ENCODE data around the gene RABEP2. TPM values are rescaled to one million over a fixed set of nuclear protein-coding genes. Genes with fewer than 3 reads are reported as not detected.
A peak's percentile ranks its signal among the peaks of the same experiment; 100 is the strongest.

Gene RABEP2
- total RNA-seq, 2 donors from 2014 or later: 16.1 to 19.2 TPM

GRCh38 chr16:28924399-28924761 is 658 bp downstream of the RABEP2 start:
- WGBS, 2 experiments (ENCODE audit: insufficient coverage in 1 of 2, insufficient read length in 1 of 2): 31 to 55% methylated on average over 10 to 15 of the region's 15 CpGs

GRCh38 chr16:28923652-28924398 is 1.2 kb downstream of the RABEP2 start:
- no peak for TF ChIP-seq CTCF (conservative IDR thresholded peaks at IDR 0.05)
- Mint-ChIP-seq H3K36me3 (ENCODE audit: low read depth) (peaks cover 16% of the 10 kb centered on the region), H3K4me1 (peaks cover 9% of the 10 kb centered on the region), H3K9me3 (no peaks in the 10 kb centered on the region), H3K27me3 (ENCODE audit: insufficient read depth) (peaks cover 2% of the 10 kb centered on the region), H3K27ac (peak overlapping the region; percentile 88), H3K4me3 (peak overlapping the region; percentile 91)
- no peaks in the 10 kb centered on the region for H3K27me3 ChIP-seq (ENCODE audit: control insufficient read depth, insufficient read depth, low read length, poor library complexity, severe bottlenecking)
- no peak overlapping the region for H3K9ac ChIP-seq (ENCODE audit: extremely low read depth, low read length, poor library complexity, severe bottlenecking)
- H3K9me3 ChIP-seq (ENCODE audit: control insufficient read depth, low read length): no peaks in the 10 kb centered on the region
- H3K4me1 ChIP-seq (ENCODE audit: control insufficient read depth, insufficient read depth, low read length): no peaks in the 10 kb centered on the region
- no peaks in the 10 kb centered on the region for H3K36me3 ChIP-seq (ENCODE audit: control insufficient read depth, insufficient read depth, low read length)
- no peak for DNase-seq
- 79 to 92% methylated on average over 11 to 13 of the region's 13 CpGs for WGBS, 2 experiments (ENCODE audit: insufficient coverage in 1 of 2, insufficient read length in 1 of 2)
- H3K4me3 ChIP-seq (ENCODE audit: low read length): peak overlapping the region; percentile 86
- H3K27ac ChIP-seq (ENCODE audit: low read depth, low read length): no peak overlapping the region

More at GRCh38 chr16:28924399-28924761, 658 bp downstream of the RABEP2 start:
- H3K9me3 Mint-ChIP-seq: no peaks in the 10 kb centered on the region
- H3K27ac Mint-ChIP-seq: peak overlapping the region; percentile 88
- H3K4me1 ChIP-seq (ENCODE audit: control insufficient read depth, insufficient read depth, low read length): no peaks in the 10 kb centered on the region
- no peak for DNase-seq
- peaks cover 10% of the 10 kb centered on the region for H3K36me3 Mint-ChIP-seq (ENCODE audit: low read depth)
- no peak overlapping the region for H3K9ac ChIP-seq (ENCODE audit: extremely low read depth, low read length, poor library complexity, severe bottlenecking)
- H3K27me3 ChIP-seq (ENCODE audit: control insufficient read depth, insufficient read depth, low read length, poor library complexity, severe bottlenecking): no peaks in the 10 kb centered on the region
- H3K27me3 Mint-ChIP-seq (ENCODE audit: insufficient read depth): peaks cover 2% of the 10 kb centered on the region
- no peaks in the 10 kb centered on the region for H3K9me3 ChIP-seq (ENCODE audit: control insufficient read depth, low read length)
- peak overlapping the region; percentile 86 for H3K4me3 ChIP-seq (ENCODE audit: low read length)
- peaks cover 9% of the 10 kb centered on the region for H3K4me1 Mint-ChIP-seq
- no peak overlapping the region for H3K27ac ChIP-seq (ENCODE audit: low read depth, low read length)
- peak; percentile 73 for TF ChIP-seq CTCF (conservative IDR thresholded peaks at IDR 0.05)
- H3K36me3 ChIP-seq (ENCODE audit: control insufficient read depth, insufficient read depth, low read length): no peaks in the 10 kb centered on the region
- H3K4me3 Mint-ChIP-seq: peak overlapping the region; percentile 91

- peaks cover 9% of the 10 kb centered on the region for H3K4me1 Mint-ChIP-seq
- peaks cover 19% of the 10 kb centered on the region for H3K36me3 Mint-ChIP-seq (ENCODE audit: low read depth)
Observed at GRCh38 chr16:28923231-28923587, 1.8 kb downstream of the RABEP2 start.

More at GRCh38 chr16:28923231-28923587, 1.8 kb downstream of the RABEP2 start:
- no peak for DNase-seq
- Histone ChIP-seq H3K9ac (ENCODE audit: extremely low read depth, low read length, poor library complexity, severe bottlenecking) (no peak overlapping the region), H3K36me3 (ENCODE audit: control insufficient read depth, insufficient read depth, low read length) (no peaks in the 10 kb centered on the region), H3K4me1 (ENCODE audit: control insufficient read depth, insufficient read depth, low read length) (no peaks in the 10 kb centered on the region), H3K27ac (ENCODE audit: low read depth, low read length) (no peak overlapping the region), H3K27me3 (ENCODE audit: control insufficient read depth, insufficient read depth, low read length, poor library complexity, severe bottlenecking) (no peaks in the 10 kb centered on the region), H3K9me3 (ENCODE audit: control insufficient read depth, low read length) (no peaks in the 10 kb centered on the region), H3K4me3 (ENCODE audit: low read length) (no peak overlapping the region)
- Mint-ChIP-seq H3K27me3 (ENCODE audit: insufficient read depth) (peaks cover 2% of the 10 kb centered on the region), H3K9me3 (no peaks in the 10 kb centered on the region), H3K4me3 (no peak overlapping the region), H3K27ac (peak overlapping the region; percentile 83)
- TF ChIP-seq CTCF (conservative IDR thresholded peaks at IDR 0.05): no peak
- 97 to 100% methylated on average over 1 to 3 of the region's 3 CpGs for WGBS, 2 experiments (ENCODE audit: insufficient coverage in 1 of 2, insufficient read length in 1 of 2)

Measured in endodermal cell (in vitro differentiated cells).